Lung (tissue), 12 donors: Measurements from ENCODE around the gene FOXJ3. TPM values are rescaled to one million over a fixed set of nuclear protein-coding genes. Genes with fewer than 3 reads are reported as not detected.
A peak's percentile ranks its signal among the peaks of the same experiment; 100 is the strongest.

Experiments
- ATAC-seq: fragments of 200-7000 bp; cut with Tn5 transposase; one replicate; pipeline ENCODE4 v1.9.1; 2020; ENCODE audit warnings: moderate number of reproducible peaks; ENCODE audit not compliant: insufficient read depth, low FRiP score
- DNase-seq, 3 donors: peaks; one replicate each; pipeline ENCODE4 v3.0.0-alpha.2; 2013 to 2017
- H3K27ac ChIP-seq, 2 donors: one replicate each; pipeline ENCODE4 v1.5.1; 2013; ENCODE audit warnings: mild to moderate bottlenecking in 2 of 2, moderate library complexity in 2 of 2, control low read depth in 1 of 2, inconsistent platforms in 1 of 2, low read depth in 1 of 2, low read length in 1 of 2
- H3K27me3 ChIP-seq, 3 donors: one replicate each; pipeline ENCODE4 v1.5.1; 2013; ENCODE audit warnings: low read length in 2 of 3; ENCODE audit not compliant: control insufficient read depth in 3 of 3, insufficient read depth in 3 of 3
- H3K36me3 ChIP-seq, 4 donors: one replicate each; pipeline ENCODE4 v1.5.1; 2013; ENCODE audit warnings: low read length in 4 of 4, mild to moderate bottlenecking in 1 of 4, moderate library complexity in 1 of 4; ENCODE audit not compliant: control insufficient read depth in 4 of 4, insufficient read depth in 4 of 4
- H3K4me1 ChIP-seq, 5 donors: one replicate each; pipeline ENCODE4 v1.5.1; 2013; ENCODE audit warnings: low read length in 5 of 5, mild to moderate bottlenecking in 2 of 5, moderate library complexity in 1 of 5; ENCODE audit not compliant: control insufficient read depth in 5 of 5, insufficient read depth in 5 of 5
- H3K4me3 ChIP-seq: one replicate; pipeline ENCODE4 v1.5.1; 2013; ENCODE audit warnings: mild to moderate bottlenecking, control low read depth, moderate library complexity
- H3K9ac ChIP-seq, 2 donors: one replicate each; pipeline ENCODE4 v1.5.1; 2013; ENCODE audit warnings: low read length in 2 of 2, control low read depth in 1 of 2; ENCODE audit not compliant: insufficient read depth in 1 of 2
- H3K9me3 ChIP-seq, 4 donors: one replicate each; pipeline ENCODE4 v1.5.1; 2013; ENCODE audit warnings: low read length in 3 of 4, mild to moderate bottlenecking in 1 of 4, moderate library complexity in 1 of 4; ENCODE audit not compliant: control insufficient read depth in 4 of 4, insufficient read depth in 3 of 4
- WGBS, 2 donors: extraction: QIAGEN DNeasy Blood & Tissue Kit; methylation state at CpG; one replicate each; pipeline ENCODE4 v1.1.7; 2013; 5-methylcytosine and 5-hydroxymethylcytosine counted together
- polyA plus RNA-seq, 2 donors: library from polyadenylated mRNA; stranded (reverse); fragments of 200-250 nt; gene quantifications; one replicate each; pipeline ENCODE4 v1.2.1, GENCODE V29; 2013
- total RNA-seq, 2 donors: library from RNA; depleted of rRNA in 1 of 2; stranded (reverse); fragments of >200 nt in 1 of 2; gene quantifications; one replicate each; pipeline ENCODE4 v1.2.1, GENCODE V29; 2014 to 2021
- TF ChIP-seq, protein P1 (sequence below): IDR thresholded peaks from 2 replicates; pipeline ENCODE4 v1.5.1; 2012; ENCODE audit warnings: mild to moderate bottlenecking; ENCODE audit errors: control extremely low read depth, extremely low read depth
- donor health status: control.
- donor health status: control.
- donor health status: Bipolar disorder and iron deficiency.
- donor health status: healthy.
- donor health status: DM: yes; HTN: yes; CAD: no.

Gene FOXJ3
- total and polyA plus RNA-seq, 4 donors, result 11.9 to 106 (median 26.6) TPM

GRCh38 chr1:42348498-42348897 is 13.5 kb upstream of the FOXJ3 start:
- no peaks in the 10 kb centered on the region for H3K36me3 ChIP-seq
- H3K9ac ChIP-seq, result no peak overlapping the region
- no peaks in the 10 kb centered on the region for H3K9me3 ChIP-seq
- no peaks in the 10 kb centered on the region for H3K27me3 ChIP-seq
- DNase-seq, result no peak
- ATAC-seq, result no peak
- H3K4me3 ChIP-seq, result no peak overlapping the region
- TF ChIP-seq, protein P1, sequence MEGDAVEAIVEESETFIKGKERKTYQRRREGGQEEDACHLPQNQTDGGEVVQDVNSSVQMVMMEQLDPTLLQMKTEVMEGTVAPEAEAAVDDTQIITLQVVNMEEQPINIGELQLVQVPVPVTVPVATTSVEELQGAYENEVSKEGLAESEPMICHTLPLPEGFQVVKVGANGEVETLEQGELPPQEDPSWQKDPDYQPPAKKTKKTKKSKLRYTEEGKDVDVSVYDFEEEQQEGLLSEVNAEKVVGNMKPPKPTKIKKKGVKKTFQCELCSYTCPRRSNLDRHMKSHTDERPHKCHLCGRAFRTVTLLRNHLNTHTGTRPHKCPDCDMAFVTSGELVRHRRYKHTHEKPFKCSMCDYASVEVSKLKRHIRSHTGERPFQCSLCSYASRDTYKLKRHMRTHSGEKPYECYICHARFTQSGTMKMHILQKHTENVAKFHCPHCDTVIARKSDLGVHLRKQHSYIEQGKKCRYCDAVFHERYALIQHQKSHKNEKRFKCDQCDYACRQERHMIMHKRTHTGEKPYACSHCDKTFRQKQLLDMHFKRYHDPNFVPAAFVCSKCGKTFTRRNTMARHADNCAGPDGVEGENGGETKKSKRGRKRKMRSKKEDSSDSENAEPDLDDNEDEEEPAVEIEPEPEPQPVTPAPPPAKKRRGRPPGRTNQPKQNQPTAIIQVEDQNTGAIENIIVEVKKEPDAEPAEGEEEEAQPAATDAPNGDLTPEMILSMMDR, result no peak
- H3K4me1 ChIP-seq, result peaks cover 0 to 4% (median 0%) of the 10 kb centered on the region in 5 donors
- no peak overlapping the region for H3K27ac ChIP-seq

- no peak for ATAC-seq
Observed at GRCh38 chr1:42343049-42343448, 8.0 kb upstream of the FOXJ3 start.

DNA sequence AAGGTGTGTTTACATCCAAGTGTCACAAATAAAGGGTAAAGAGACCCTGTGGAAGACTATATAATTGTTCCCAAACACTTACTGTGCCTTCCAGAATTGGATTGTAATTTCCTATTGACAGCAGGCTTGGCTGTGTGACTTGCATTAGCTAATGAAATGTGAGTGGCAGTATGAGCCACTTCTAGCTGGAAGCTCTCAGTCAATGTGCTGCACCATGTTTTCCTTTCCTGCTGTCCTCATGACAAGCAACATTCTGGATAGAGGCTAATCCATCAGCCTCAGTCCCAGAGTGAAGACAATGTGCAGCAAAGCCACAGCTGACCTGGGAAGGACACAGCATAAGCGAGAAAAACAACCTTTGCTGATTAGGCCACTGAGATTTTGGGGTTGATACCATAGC is 5.9 kb upstream of the FOXJ3 start:
- DNase-seq (no peak), ATAC-seq (no peak)
- Histone ChIP-seq H3K9ac (no peak overlapping the region), H3K4me3 (no peak overlapping the region), H3K27me3 (no peaks in the 10 kb centered on the region), H3K36me3 (no peaks in the 10 kb centered on the region), H3K9me3 (no peaks in the 10 kb centered on the region), H3K4me1 (peaks cover 2 to 12% (median 3%) of the 10 kb centered on the region in 5 donors), H3K27ac (peak overlapping the region in 1 of 2 donors; percentile 74)
- 93 to 96% methylated on average over 1 of the region's 1 CpG for WGBS, 2 donors
- TF ChIP-seq, protein P1, result no peak

More at GRCh38 chr1:42343049-42343448, 8.0 kb upstream of the FOXJ3 start:
- Histone ChIP-seq H3K9me3 (no peaks in the 10 kb centered on the region), H3K4me3 (no peak overlapping the region), H3K36me3 (no peaks in the 10 kb centered on the region), H3K27me3 (no peaks in the 10 kb centered on the region), H3K4me1 (peaks cover 0 to 4% (median 0%) of the 10 kb centered on the region in 5 donors), H3K27ac (no peak overlapping the region), H3K9ac (no peak overlapping the region)
- no peak for DNase-seq
- TF ChIP-seq, protein P1, result no peak
- WGBS, 2 donors, result 75 to 90% methylated on average over 5 of the region's 5 CpGs

- ATAC-seq (no peak), DNase-seq (no peak)
- H3K4me1 ChIP-seq, result peaks cover 2 to 15% (median 3%) of the 10 kb centered on the region in 5 donors
- no peak overlapping the region for H3K9ac ChIP-seq
- no peak overlapping the region for H3K27ac ChIP-seq
- no peak overlapping the region for H3K4me3 ChIP-seq
- H3K27me3 ChIP-seq, result no peaks in the 10 kb centered on the region
- peaks cover 0 to 4% (median 0%) of the 10 kb centered on the region in 4 donors for H3K36me3 ChIP-seq
- WGBS, 2 donors, result 56 to 75% methylated on average over 2 of the region's 2 CpGs
- H3K9me3 ChIP-seq, result peaks cover 0 to 1% (median 0%) of the 10 kb centered on the region in 4 donors
- TF ChIP-seq, protein P1, result no peak
Observed at GRCh38 chr1:42340093-42340492, 5.1 kb upstream of the FOXJ3 start.
